OCI-LY3 (cell line): ENCODE data around the gene CMSS1.
A peak's percentile ranks its signal among the peaks of the same experiment; 100 is the strongest.

Source experiments
- H2AFZ ChIP-seq: fragments of 200-600, 300-600 bp; shearing (Covaris generic); 2 replicates; pipeline ENCODE4 v1.6.0; 2014; ENCODE audit warnings: antibody characterized with exemption, low read depth, low read length
- H3K27ac ChIP-seq: fragments of 200-600, 300-600 bp; sonication (generic); 2 replicates; pipeline ENCODE4 v1.5.1; 2014; ENCODE audit warnings: mild to moderate bottlenecking, low read length, moderate library complexity, mixed read lengths
- H3K27me3 ChIP-seq: fragments of 200-600, 300-600 bp; sonication (generic); 2 replicates; pipeline ENCODE4 v1.6.1; 2014; ENCODE audit warnings: low read depth, low read length, mixed read lengths
- H3K36me3 ChIP-seq: fragments of 200-600, 300-600 bp; sonication (generic); replicated peaks from 2 replicates; pipeline ENCODE3; 2014; ENCODE audit warnings: low read depth, low read length, mixed read lengths
- H3K4me1 ChIP-seq: fragments of 300-600, 200-600 bp; sonication (generic); 2 replicates; pipeline ENCODE4 v1.6.1; 2014; ENCODE audit warnings: low read length, mixed read lengths
- H3K4me2 ChIP-seq: fragments of 200-600, 300-600 bp; sonication (generic); 2 replicates; pipeline ENCODE4 v1.6.1; 2014; ENCODE audit warnings: low read length, mixed read lengths
- H3K4me3 ChIP-seq: fragments of 300-600, 200-600 bp; sonication (generic); 2 replicates; pipeline ENCODE4 v1.5.1; 2014; ENCODE audit warnings: antibody characterized with exemption, mild to moderate bottlenecking, low read length, moderate library complexity
- H3K79me2 ChIP-seq: fragments of 300-600, 200-600 bp; shearing (Covaris generic); 2 replicates; pipeline ENCODE4 v1.6.1; 2014; ENCODE audit warnings: mild to moderate bottlenecking, low read length, mixed read lengths
- H3K9ac ChIP-seq: fragments of 300-600, 200-600 bp; shearing (Covaris generic); 2 replicates; pipeline ENCODE4 v1.6.0; 2014; ENCODE audit warnings: mild to moderate bottlenecking, low read length, moderate library complexity
- H3K9me3 ChIP-seq: fragments of 200-600, 300-600 bp; shearing (Covaris generic); 2 replicates; pipeline ENCODE4 v1.6.1; 2014; ENCODE audit warnings: low read length, mixed read lengths; ENCODE audit not compliant: insufficient read depth
- H4K20me1 ChIP-seq: fragments of 200-600, 300-600 bp; sonication (generic); 2 replicates; pipeline ENCODE4 v1.6.1; 2016; ENCODE audit warnings: low read length, mixed read lengths; ENCODE audit not compliant: insufficient read depth
- EZH2phosphoT487 ChIP-seq: fragments of 200-600 bp; shearing (Covaris generic); IDR thresholded peaks from 2 replicates; pipeline ENCODE4 v1.6.1; 2018; ENCODE audit warnings: antibody characterized with exemption, mixed run types, low read depth
- TF ChIP-seq, protein P1 (sequence below): fragments of 200-600, 300-600 bp; sonication (generic); IDR thresholded peaks from 2 replicates; pipeline ENCODE4 v1.5.1; 2014; ENCODE audit warnings: antibody characterized with exemption, low read length, low read depth

The CMSS1 gene

DNA sequence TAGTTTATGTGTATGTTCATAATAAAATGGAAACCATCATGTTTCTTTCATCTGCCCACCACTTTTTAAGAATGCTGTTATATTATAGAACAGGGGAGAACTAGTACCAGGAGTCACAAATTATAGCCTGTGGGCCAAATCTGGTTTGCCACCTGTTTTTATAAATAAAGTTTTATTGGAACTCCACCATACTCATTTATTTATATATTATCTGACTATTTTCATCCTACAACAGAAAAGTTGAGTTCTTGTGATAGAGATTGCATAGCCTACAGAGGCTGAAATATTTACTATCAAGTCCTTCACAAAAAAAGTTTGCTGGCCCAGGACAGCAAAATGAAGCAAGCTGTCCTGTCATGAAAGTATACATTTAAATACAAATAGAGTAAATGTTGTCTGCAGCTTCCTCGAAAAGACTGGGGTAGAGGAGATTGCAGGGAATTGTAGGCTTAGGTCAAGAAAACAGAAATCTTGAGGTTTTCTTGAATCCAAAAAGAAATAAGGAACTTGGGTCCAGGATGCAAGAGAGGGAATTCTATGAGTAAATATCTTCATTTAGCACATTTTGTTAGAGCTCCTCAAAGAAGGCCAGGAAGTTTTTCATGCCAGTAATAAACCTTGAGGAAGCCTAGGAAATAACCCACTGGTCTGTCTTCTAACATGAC lies 255.5 kb downstream of the CMSS1 start:
- Histone ChIP-seq H3K4me1 (peaks cover 33% of the 10 kb centered on the region), H3K9me3 (no peaks in the 10 kb centered on the region), H3K79me2 (0 out of 2 replicates have a peak, but pooled peaks cover 3% of the 10 kb centered on the region), H2AFZ (no peak overlapping the region), H3K4me2 (peak overlapping the region; percentile 69), H3K9ac (no peak overlapping the region), H3K4me3 (peak overlapping the region; percentile 50; the same call in 1 of the 2 replicates), H3K27me3 (no peaks in the 10 kb centered on the region), H3K36me3 (no peaks in the 10 kb centered on the region), H3K27ac (no peak overlapping the region), H4K20me1 (peaks cover 13% of the 10 kb centered on the region)
- TF ChIP-seq, protein P1, sequence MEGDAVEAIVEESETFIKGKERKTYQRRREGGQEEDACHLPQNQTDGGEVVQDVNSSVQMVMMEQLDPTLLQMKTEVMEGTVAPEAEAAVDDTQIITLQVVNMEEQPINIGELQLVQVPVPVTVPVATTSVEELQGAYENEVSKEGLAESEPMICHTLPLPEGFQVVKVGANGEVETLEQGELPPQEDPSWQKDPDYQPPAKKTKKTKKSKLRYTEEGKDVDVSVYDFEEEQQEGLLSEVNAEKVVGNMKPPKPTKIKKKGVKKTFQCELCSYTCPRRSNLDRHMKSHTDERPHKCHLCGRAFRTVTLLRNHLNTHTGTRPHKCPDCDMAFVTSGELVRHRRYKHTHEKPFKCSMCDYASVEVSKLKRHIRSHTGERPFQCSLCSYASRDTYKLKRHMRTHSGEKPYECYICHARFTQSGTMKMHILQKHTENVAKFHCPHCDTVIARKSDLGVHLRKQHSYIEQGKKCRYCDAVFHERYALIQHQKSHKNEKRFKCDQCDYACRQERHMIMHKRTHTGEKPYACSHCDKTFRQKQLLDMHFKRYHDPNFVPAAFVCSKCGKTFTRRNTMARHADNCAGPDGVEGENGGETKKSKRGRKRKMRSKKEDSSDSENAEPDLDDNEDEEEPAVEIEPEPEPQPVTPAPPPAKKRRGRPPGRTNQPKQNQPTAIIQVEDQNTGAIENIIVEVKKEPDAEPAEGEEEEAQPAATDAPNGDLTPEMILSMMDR = no peak
- TF ChIP-seq EZH2phosphoT487 = no peak

- H3K9ac ChIP-seq = no peak overlapping the region
Measured at GRCh38 chr3:100073714-100074307, 256.1 kb downstream of the CMSS1 start.

GRCh38 chr3:100075196-100075595 lies 257.5 kb downstream of the CMSS1 start:
- H3K9me3 ChIP-seq = no peaks in the 10 kb centered on the region
- no peak overlapping the region for H3K9ac ChIP-seq
- peaks cover 29% of the 10 kb centered on the region for H3K4me1 ChIP-seq
- H3K27ac ChIP-seq = no peak overlapping the region
- no peak overlapping the region for H2AFZ ChIP-seq
- TF ChIP-seq EZH2phosphoT487 = no peak
- TF ChIP-seq, protein P1 = no peak
- no peak overlapping the region for H3K4me3 ChIP-seq
- H3K79me2 ChIP-seq = 0 out of 2 replicates have a peak, but pooled peaks cover 3% of the 10 kb centered on the region
- peaks cover 13% of the 10 kb centered on the region for H4K20me1 ChIP-seq
- no peak overlapping the region for H3K4me2 ChIP-seq
- no peaks in the 10 kb centered on the region for H3K27me3 ChIP-seq
- no peaks in the 10 kb centered on the region for H3K36me3 ChIP-seq

More at GRCh38 chr3:100073714-100074307, 256.1 kb downstream of the CMSS1 start:
- no peaks in the 10 kb centered on the region for H3K27me3 ChIP-seq
- peaks cover 33% of the 10 kb centered on the region for H3K4me1 ChIP-seq
- TF ChIP-seq, protein P1 = no peak
- TF ChIP-seq EZH2phosphoT487 = no peak
- H3K27ac ChIP-seq = no peak overlapping the region
- no peaks in the 10 kb centered on the region for H3K36me3 ChIP-seq
- peak overlapping the region; percentile 50 for H3K4me3 ChIP-seq
- H3K4me2 ChIP-seq = peak overlapping the region; percentile 69
- 0 out of 2 replicates have a peak overlapping the region, but pooled peaks have one; percentile 36 for H2AFZ ChIP-seq
- peaks cover 13% of the 10 kb centered on the region for H4K20me1 ChIP-seq
- 0 out of 2 replicates have a peak, but pooled peaks cover 3% of the 10 kb centered on the region for H3K79me2 ChIP-seq
- H3K9me3 ChIP-seq = no peaks in the 10 kb centered on the region

- Histone ChIP-seq H3K4me1 (peaks cover 29% of the 10 kb centered on the region), H2AFZ (no peak overlapping the region), H4K20me1 (peaks cover 13% of the 10 kb centered on the region), H3K27me3 (no peaks in the 10 kb centered on the region), H3K9ac (no peak overlapping the region), H3K27ac (no peak overlapping the region), H3K9me3 (no peaks in the 10 kb centered on the region), H3K4me3 (no peak overlapping the region), H3K4me2 (no peak overlapping the region), H3K79me2 (0 out of 2 replicates have a peak, but pooled peaks cover 3% of the 10 kb centered on the region), H3K36me3 (no peaks in the 10 kb centered on the region)
- TF ChIP-seq, protein P1 = no peak
- no peak for TF ChIP-seq EZH2phosphoT487
Measured at GRCh38 chr3:100075851-100076730, 258.4 kb downstream of the CMSS1 start.
